GM18511 (cell line): ENCODE results near the gene IL17F.

Experiments used
- ATAC-seq: cut with Tn5 transposase; IDR thresholded peaks from one replicate; pipeline ENCODE4 v1.9.1; 2021; ENCODE audit warnings: mild to moderate bottlenecking, moderate library complexity; ENCODE audit not compliant: unreplicated experiment

Gene IL17F

DNA sequence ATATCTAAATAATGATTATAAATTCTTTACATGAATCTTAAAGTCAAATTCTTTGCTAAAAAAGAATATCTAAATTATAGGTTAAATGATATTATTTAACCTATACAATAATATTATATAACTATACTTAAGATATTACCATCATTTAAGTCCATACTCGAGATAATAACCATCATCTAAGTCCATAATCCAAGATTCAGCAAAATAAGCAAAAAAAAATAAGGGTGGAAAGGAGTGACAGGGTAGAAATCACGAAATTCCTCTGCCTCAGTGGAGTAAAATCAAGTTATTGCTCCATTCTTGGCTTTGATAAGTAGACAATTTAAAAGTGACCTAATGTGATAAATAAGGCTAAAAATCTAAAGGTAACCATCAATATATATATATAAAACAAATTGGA is 48.4 kb downstream of the IL17F start:
- no peak for ATAC-seq

DNA sequence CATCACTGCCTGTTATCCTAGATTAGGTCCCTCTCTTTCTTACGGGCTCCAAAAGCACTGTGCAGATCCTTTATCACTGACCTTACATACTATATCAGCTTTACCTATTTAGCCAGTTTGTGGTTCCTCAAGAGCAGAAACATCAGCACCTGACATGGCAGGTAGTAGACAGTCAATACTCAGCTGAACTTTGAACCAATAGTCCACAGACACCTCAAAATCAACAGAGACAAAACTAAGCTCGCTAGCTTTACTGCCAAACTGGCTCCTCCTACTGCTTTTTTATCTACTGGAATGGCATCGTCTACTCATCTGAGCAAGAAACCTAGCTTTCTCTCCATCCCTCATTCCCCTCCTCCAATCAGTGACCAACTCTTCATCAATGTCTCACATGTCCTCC is 52.5 kb downstream of the IL17F start:
- ATAC-seq = no peak

DNA sequence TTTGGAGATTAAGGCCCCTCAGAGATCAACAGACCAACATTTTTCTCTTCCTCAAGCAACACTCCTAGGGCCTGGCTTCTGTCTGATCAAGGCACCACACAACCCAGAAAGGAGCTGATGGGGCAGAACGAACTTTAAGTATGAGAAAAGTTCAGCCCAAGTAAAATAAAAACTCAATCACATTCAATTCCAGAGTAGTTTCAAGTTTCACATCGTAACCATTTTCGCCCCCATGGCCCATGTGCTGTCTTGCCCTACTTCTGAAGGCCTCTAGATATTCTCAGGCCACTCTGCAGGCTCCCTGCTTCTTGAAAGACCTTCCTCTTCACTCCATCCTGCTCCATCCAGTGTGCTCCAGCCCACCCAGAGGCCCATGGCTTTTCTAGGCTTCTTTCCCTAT is 53.9 kb downstream of the IL17F start:
- peak; percentile 55 for ATAC-seq

DNA sequence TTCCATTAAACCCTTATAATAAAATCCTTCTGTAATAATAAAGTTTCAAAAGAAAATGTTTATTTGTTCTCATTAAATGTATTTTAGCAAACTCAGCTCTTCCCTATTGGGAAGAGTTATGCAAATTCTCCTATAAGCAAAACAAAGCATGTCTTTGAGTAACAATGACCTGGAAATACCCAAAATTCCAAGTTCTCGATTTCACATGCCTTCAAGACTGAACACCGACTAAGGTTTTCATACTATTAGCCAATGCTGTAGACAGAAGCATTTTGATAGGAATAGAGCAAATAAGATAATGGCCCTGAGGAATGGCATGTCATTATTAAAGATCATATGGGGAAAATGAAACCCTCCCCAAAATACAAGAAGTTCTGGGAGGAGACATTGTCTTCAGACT is 54.3 kb downstream of the IL17F start:
- no peak for ATAC-seq

DNA sequence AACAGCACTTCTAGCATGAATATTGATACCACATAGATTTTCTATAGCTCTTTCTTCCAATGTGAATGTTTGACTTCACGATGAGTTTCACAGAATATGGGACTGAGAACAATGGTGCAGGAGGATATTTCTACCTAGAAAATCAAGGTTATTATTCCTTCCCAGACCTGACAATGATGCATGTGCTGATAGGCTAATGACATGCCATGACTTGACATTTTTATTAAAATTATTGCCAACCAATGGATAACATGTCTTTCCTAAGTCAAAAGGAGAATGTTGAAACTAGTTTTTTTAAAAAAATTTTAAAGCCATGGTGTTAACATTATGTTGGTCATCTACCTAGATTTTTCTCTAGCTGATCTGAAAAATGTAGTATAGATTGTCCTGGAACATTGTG is 57.2 kb downstream of the IL17F start:
- ATAC-seq = no peak
